PC-9 (cell line): Measurements from ENCODE around the gene PHF21B. TPM values are rescaled to one million over a fixed set of nuclear protein-coding genes. Genes with fewer than 3 reads are reported as not detected.

Source experiments
- BruUV-seq: library from RNA; stranded (reverse); fragments of 400-500 nt; replicated peaks from 2 replicates; lab custom pipeline; 2021; lab: Mats Ljungman, UMichigan
- CTCF ChIA-PET: fragments of 300-600 bp; sonication (Branson Sonifier 250); formaldehyde crosslinking; loops from one replicate; lab custom pipeline; 2022; ENCODE audit warnings: antibody characterized with exemption; lab: Charles Lee
- POLR2A ChIA-PET: fragments of 300-600 bp; sonication (Branson Sonifier 250); formaldehyde crosslinking; loops from one replicate; lab custom pipeline; 2022; ENCODE audit warnings: antibody characterized with exemption; ENCODE audit not compliant: unreplicated experiment; lab: Charles Lee
- DNase-seq, 2 experiments: peaks; one replicate each; pipeline versions ENCODE4 v3.0.0 to v3.0.0-alpha.2; 2015 to 2022; ENCODE audit warnings: mixed read lengths in 1 of 2
- H2AFZ ChIP-seq: fragments of 200-600 bp; sonication (generic); 2 replicates; pipeline ENCODE4 v1.8.1; 2017; ENCODE audit warnings: antibody characterized with exemption
- H3F3A ChIP-seq: fragments of 200-600 bp; sonication (generic); 2 replicates; pipeline ENCODE4 v1.8.1; 2017; ENCODE audit warnings: antibody characterized with exemption, mild to moderate bottlenecking, low read depth; ENCODE audit not compliant: insufficient read depth
- H3K27ac ChIP-seq: fragments of 200-600 bp; sonication (generic); 2 replicates; pipeline ENCODE4 v1.6.1; 2016; ENCODE audit warnings: mixed run types
- H3K27me3 ChIP-seq: fragments of 200-600 bp; sonication (generic); 2 replicates; pipeline ENCODE4 v1.6.1; 2016; ENCODE audit warnings: low read depth, mixed run types; ENCODE audit not compliant: insufficient read depth
- H3K36me3 ChIP-seq: fragments of 200-600 bp; sonication (generic); 2 replicates; pipeline ENCODE4 v1.6.1; 2016; ENCODE audit warnings: low read depth, mixed run types
- H3K4me1 ChIP-seq: fragments of 200-600 bp; sonication (generic); replicated peaks from 2 replicates; pipeline ENCODE4 v1.6.1; 2016; ENCODE audit warnings: mixed run types; ENCODE audit not compliant: insufficient read depth
- H3K4me2 ChIP-seq: fragments of 200-600 bp; sonication (generic); 2 replicates; pipeline ENCODE4 v1.6.1; 2017; ENCODE audit warnings: mixed run types
- H3K4me3 ChIP-seq: fragments of 200-600 bp; sonication (generic); 2 replicates; pipeline ENCODE4 v1.6.1; 2016; ENCODE audit warnings: mixed run types
- H3K79me2 ChIP-seq: fragments of 200-600 bp; sonication (generic); 2 replicates; pipeline ENCODE4 v1.6.1; 2017; ENCODE audit warnings: low read depth, mixed run types
- H3K9me2 ChIP-seq: fragments of 200-600 bp; sonication (generic); 2 replicates; pipeline ENCODE4 v1.8.1; 2017; ENCODE audit warnings: mild to moderate bottlenecking; ENCODE audit not compliant: insufficient read depth
- H3K9me3 ChIP-seq: fragments of 200-600 bp; sonication (generic); 2 replicates; pipeline ENCODE4 v1.8.1; 2016; ENCODE audit warnings: low read depth; ENCODE audit not compliant: insufficient read depth
- H4K20me1 ChIP-seq: fragments of 200-600 bp; sonication (generic); 2 replicates; pipeline ENCODE4 v1.8.1; 2017; ENCODE audit not compliant: insufficient read depth
- CTCF ChIP-seq: fragments of 200-600 bp; sonication (generic); conservative IDR thresholded peaks from 2 replicates; pipeline ENCODE4 v1.6.1; 2017; ENCODE audit warnings: mixed run types, antibody characterized with exemption, mild to moderate bottlenecking, moderate library complexity
- EZH2 ChIP-seq: fragments of 200-600 bp; sonication (generic); IDR thresholded peaks from 2 replicates; pipeline ENCODE4 v1.8.0; 2017; ENCODE audit warnings: antibody characterized with exemption, low read depth
- intact Hi-C: fragments of 100-400 bp; cut with micrococcal nuclease; formaldehyde crosslinking; loops from one replicate; pipeline ENCODE4 v1.10.0; 2022; ENCODE audit not compliant: unreplicated experiment
- total RNA-seq: library from RNA; stranded (reverse); gene quantifications from 2 replicates; pipeline ENCODE4 v1.2.3, GENCODE V29; 2021

The PHF21B gene
- total RNA-seq, 1 experiment from 2014 or later, result not detected

DNA sequence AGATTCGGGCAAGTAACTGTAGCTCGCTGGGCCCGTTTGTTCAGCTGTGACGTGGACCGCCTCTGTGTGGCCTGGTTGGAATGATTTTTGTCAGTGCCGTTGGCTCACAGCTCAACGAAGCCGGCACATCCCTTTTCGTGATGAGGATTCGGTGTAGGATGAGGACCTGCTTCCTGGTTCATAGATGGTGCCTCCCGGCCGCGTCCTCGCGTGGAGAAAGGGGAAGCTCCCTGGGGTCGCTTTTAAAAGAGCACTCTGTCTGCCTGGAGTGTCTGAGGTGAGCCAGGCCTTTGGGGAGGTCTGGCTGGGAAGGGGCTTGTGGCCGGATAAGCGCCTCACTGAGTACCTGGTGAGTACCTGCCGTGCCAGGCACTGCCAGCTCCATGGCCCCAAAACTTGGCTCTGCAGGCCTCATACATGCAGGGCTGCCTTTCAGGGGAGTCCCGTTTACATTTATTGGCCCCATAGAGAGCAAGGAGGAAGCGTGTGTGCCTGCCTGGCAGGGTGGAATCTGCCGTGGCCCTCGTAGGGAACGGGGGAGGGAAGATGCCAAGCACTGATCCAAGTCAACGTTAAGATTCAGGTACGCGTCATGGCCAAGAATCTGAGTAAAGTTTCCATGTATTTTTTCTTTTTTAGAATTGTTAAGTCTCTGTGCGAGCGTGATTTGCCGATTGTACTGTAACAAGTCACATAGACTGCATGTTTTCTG lies 169.0 kb downstream of the PHF21B start:
- BruUV-seq, result no TSS peak
- no peaks in the 10 kb centered on the region for H3K36me3 ChIP-seq
- no peaks in the 10 kb centered on the region for H3K79me2 ChIP-seq
- ChIA-PET POLR2A (interaction anchor here (1.0 kb wide), 1 partner anchor 13 kb away, joined by 6 read pairs; no protein-coding TSS in a partner anchor), CTCF (no interaction called here)
- H3K27me3 ChIP-seq, result no peaks in the 10 kb centered on the region
- H3K4me3 ChIP-seq, result no peak overlapping the region
- no peak overlapping the region for H2AFZ ChIP-seq
- H3K4me2 ChIP-seq, result no peak overlapping the region
- no peaks in the 10 kb centered on the region for H3K4me1 ChIP-seq
- intact Hi-C loops, result no loop called here
- no peak overlapping the region for H3K27ac ChIP-seq
- no peaks in the 10 kb centered on the region; the same call in 1 of the 2 replicates for H3K9me3 ChIP-seq
- no peaks in the 10 kb centered on the region for H3F3A ChIP-seq
- no peaks in the 10 kb centered on the region for H3K9me2 ChIP-seq
- no peak for TF ChIP-seq CTCF
- TF ChIP-seq EZH2, result no peak
- no peaks in the 10 kb centered on the region for H4K20me1 ChIP-seq
- no peak for DNase-seq

DNA sequence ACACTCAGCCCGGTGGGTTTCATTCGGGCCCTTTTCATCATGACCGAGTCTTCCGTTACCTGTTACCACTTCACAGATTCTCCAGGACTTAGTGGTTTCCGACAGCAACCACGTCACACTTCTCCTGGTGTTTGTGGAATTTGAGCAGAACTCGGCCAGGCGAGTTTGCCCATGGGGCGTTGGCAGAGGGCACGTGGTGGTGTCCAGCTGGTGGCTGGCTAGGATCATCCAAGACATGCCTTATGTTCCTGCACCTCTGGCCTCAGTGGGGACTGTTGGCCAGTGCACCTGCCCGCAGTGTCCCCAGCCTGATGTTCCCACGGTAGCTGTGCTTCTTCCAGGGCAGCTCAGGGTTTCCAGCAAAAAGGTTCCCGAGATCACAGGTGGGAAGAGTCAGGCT lies 170.1 kb downstream of the PHF21B start:
- no peaks in the 10 kb centered on the region for H4K20me1 ChIP-seq
- H2AFZ ChIP-seq, result no peak overlapping the region
- no peaks in the 10 kb centered on the region for H3K27me3 ChIP-seq
- no peak overlapping the region for H3K4me3 ChIP-seq
- POLR2A ChIA-PET, result no interaction called here
- no peaks in the 10 kb centered on the region for H3K4me1 ChIP-seq
- peaks cover 9% of the 10 kb centered on the region for H3K36me3 ChIP-seq
- no peaks in the 10 kb centered on the region for H3F3A ChIP-seq
- H3K9me3 ChIP-seq, result no peaks in the 10 kb centered on the region; the same call in 1 of the 2 replicates
- CTCF ChIA-PET, result no interaction called here
- no peak for TF ChIP-seq EZH2
- no peak for TF ChIP-seq CTCF
- intact Hi-C loops, result no loop called here
- no peak overlapping the region for H3K4me2 ChIP-seq
- H3K9me2 ChIP-seq, result no peaks in the 10 kb centered on the region
- no peaks in the 10 kb centered on the region for H3K79me2 ChIP-seq
- no peak for DNase-seq
- no TSS peak for BruUV-seq
- no peak overlapping the region for H3K27ac ChIP-seq

- H3K27me3 ChIP-seq, result no peaks in the 10 kb centered on the region
- no peaks in the 10 kb centered on the region for H3F3A ChIP-seq
- H3K4me2 ChIP-seq, result no peak overlapping the region
- POLR2A ChIA-PET, result no interaction called here
- no peaks in the 10 kb centered on the region for H3K79me2 ChIP-seq
- peaks cover 2% of the 10 kb centered on the region; the same call in 1 of the 2 replicates for H3K9me3 ChIP-seq
- intact Hi-C loops, result no loop called here
- BruUV-seq, result no TSS peak
- no peak overlapping the region for H3K27ac ChIP-seq
- TF ChIP-seq EZH2, result no peak
- TF ChIP-seq CTCF, result no peak
- H3K36me3 ChIP-seq, result peaks cover 14% of the 10 kb centered on the region
- CTCF ChIA-PET, result no interaction called here
- DNase-seq, result no peak
- H3K4me1 ChIP-seq, result no peaks in the 10 kb centered on the region
- H4K20me1 ChIP-seq, result no peaks in the 10 kb centered on the region
- H2AFZ ChIP-seq, result no peak overlapping the region
- no peaks in the 10 kb centered on the region for H3K9me2 ChIP-seq
- no peak overlapping the region for H3K4me3 ChIP-seq
Observed at GRCh38 chr22:44839061-44839460, 170.7 kb downstream of the PHF21B start.
